Endothelial cell of umbilical vein (primary cell): ENCODE data around the gene PROSER1. TPM values are rescaled to one million over a fixed set of nuclear protein-coding genes. Genes with fewer than 3 reads are reported as not detected.

ENCODE experiments used
- BruUV-seq: library from RNA; stranded (reverse); fragments of 400-500 nt; replicated peaks from 2 replicates; lab custom pipeline; 2021; lab: Mats Ljungman, UMichigan
- CTCF ChIA-PET: fragments of 300-600, 350-600 bp; sonication (Branson Sonifier 250); formaldehyde crosslinking; loops from one replicate; lab custom pipeline; 2021; ENCODE audit warnings: antibody characterized with exemption, inconsistent platforms; lab: Charles Lee
- POLR2A ChIA-PET: fragments of 300-600, 350-600 bp; sonication (Branson Sonifier 250); formaldehyde crosslinking; loops from one replicate; lab custom pipeline; 2021; ENCODE audit warnings: antibody characterized with exemption, inconsistent platforms; lab: Charles Lee
- DNase-seq: peaks from one replicate; pipeline ENCODE4 v3.0.0-alpha.2; 2011; ENCODE audit warnings: low read depth, low spot score
- FAIRE-seq: peaks from 2 replicates; lab custom pipeline; 2011; peaks lifted over from hg19 to GRCh38; lab: Jason Lieb, UNC
- H2AFZ ChIP-seq: 2 replicates; pipeline ENCODE4 v1.6.0; 2012; ENCODE audit warnings: low read depth, low read length, control low read depth, inconsistent platforms
- H3K27ac ChIP-seq: 2 replicates; pipeline ENCODE4 v1.5.1; 2011; ENCODE audit warnings: low read depth, mild to moderate bottlenecking, control low read depth, low read length, moderate library complexity; ENCODE audit not compliant: insufficient read depth
- H3K27me3 ChIP-seq, 2 experiments: 2 replicates each; pipeline versions ENCODE4 v1.6.0 to v1.6.1; 2011; ENCODE audit warnings: low read length in 2 of 2, mixed read lengths in 1 of 2; ENCODE audit not compliant: control insufficient read depth in 2 of 2, insufficient read depth in 2 of 2
- H3K36me3 ChIP-seq, 2 experiments: 2 replicates in 1 of 2; 3 replicates in 1 of 2; pipeline ENCODE4 v1.5.1; 2011; ENCODE audit warnings: low read length in 2 of 2, mild to moderate bottlenecking in 1 of 2, moderate library complexity in 1 of 2; ENCODE audit not compliant: control insufficient read depth in 2 of 2, insufficient read depth in 2 of 2; ENCODE audit errors: extremely low read depth in 1 of 2
- H3K4me1 ChIP-seq: 3 replicates; pipeline ENCODE4 v1.5.1; 2011; ENCODE audit warnings: mild to moderate bottlenecking, low read length; ENCODE audit not compliant: control insufficient read depth, insufficient read depth; ENCODE audit errors: extremely low read depth
- H3K4me2 ChIP-seq: 2 replicates; pipeline ENCODE4 v1.6.1; 2011; ENCODE audit warnings: low read length, control low read depth, mixed read lengths; ENCODE audit not compliant: insufficient read depth
- H3K4me3 ChIP-seq, 3 experiments: fragments of 200-600 bp in 1 of 3; sonication (generic), shearing (Covaris generic) in 1 of 3; replicated peaks in 1 of 3; 2 replicates each; pipeline ENCODE4 v1.5.1; 2011 to 2016; ENCODE audit warnings: control low read depth in 3 of 3, low read length in 3 of 3, mild to moderate bottlenecking in 2 of 3, inconsistent platforms in 1 of 3, low read depth in 1 of 3, moderate library complexity in 1 of 3; ENCODE audit not compliant: insufficient read depth in 1 of 3
- H3K79me2 ChIP-seq: 2 replicates; pipeline ENCODE4 v1.6.0; 2012; ENCODE audit warnings: low read length, inconsistent platforms; ENCODE audit not compliant: control insufficient read depth, insufficient read depth
- H3K9ac ChIP-seq: replicated peaks from 2 replicates; pipeline ENCODE3; 2011; ENCODE audit warnings: low read length, control low read depth; ENCODE audit not compliant: insufficient read depth; ENCODE audit errors: extremely low read depth
- H3K9me1 ChIP-seq: replicated peaks from 3 replicates; pipeline ENCODE4 v1.6.0; 2011; ENCODE audit warnings: mild to moderate bottlenecking, low read length; ENCODE audit not compliant: control insufficient read depth, insufficient read depth; ENCODE audit errors: extremely low read depth
- H3K9me3 ChIP-seq: replicated peaks from 2 replicates; pipeline ENCODE4 v1.5.1; 2012; ENCODE audit warnings: low read length, inconsistent platforms; ENCODE audit not compliant: control insufficient read depth, insufficient read depth
- H4K20me1 ChIP-seq: replicated peaks from 2 replicates; pipeline ENCODE3; 2011; ENCODE audit warnings: mild to moderate bottlenecking, low read length; ENCODE audit not compliant: control insufficient read depth, insufficient read depth; ENCODE audit errors: extremely low read depth
- CTCF ChIP-seq, 2 donors: IDR thresholded peaks; 1 replicate in 1 of 2; 2 replicates in 1 of 2; pipeline ENCODE4 v1.5.1; 2011; ENCODE audit warnings: low read length in 2 of 2, mild to moderate bottlenecking in 2 of 2, moderate library complexity in 2 of 2, control low read depth in 1 of 2, inconsistent platforms in 1 of 2, low read depth in 1 of 2; ENCODE audit not compliant: insufficient read depth in 1 of 2; ENCODE audit errors: extremely low read depth in 1 of 2
- EZH2 ChIP-seq: IDR thresholded peaks from 2 replicates; pipeline ENCODE4 v1.6.1; 2012; ENCODE audit warnings: borderline replicate concordance, low read depth, mild to moderate bottlenecking, moderate library complexity, low read length, inconsistent platforms; ENCODE audit not compliant: severe bottlenecking
- FOS ChIP-seq: IDR thresholded peaks from 2 replicates; pipeline ENCODE4 v1.6.1; 2011; ENCODE audit warnings: mild to moderate bottlenecking, low read length, moderate library complexity, borderline replicate concordance; ENCODE audit not compliant: insufficient read depth
- GATA2 ChIP-seq: IDR thresholded peaks from 2 replicates; pipeline ENCODE4 v1.7.0; 2011; ENCODE audit warnings: low read depth, mild to moderate bottlenecking, moderate library complexity, mixed read lengths, low read length; ENCODE audit not compliant: insufficient read length, insufficient read depth
- JUN ChIP-seq: IDR thresholded peaks from 2 replicates; pipeline ENCODE4 v1.6.1; 2011; ENCODE audit warnings: borderline replicate concordance, low read depth; ENCODE audit not compliant: insufficient read length, insufficient read depth
- MAX ChIP-seq: IDR thresholded peaks from 2 replicates; pipeline ENCODE4 v1.6.1; 2011; ENCODE audit not compliant: insufficient read depth, insufficient read length
- MYC ChIP-seq: IDR thresholded peaks from one replicate; pipeline ENCODE4 v1.6.1; 2011; ENCODE audit warnings: mild to moderate bottlenecking, low read depth, low read length
- POLR2A ChIP-seq: IDR thresholded peaks from 2 replicates; pipeline ENCODE4 v1.6.1; 2012; ENCODE audit warnings: low read depth, mild to moderate bottlenecking, control low read depth, low read length
- POLR2AphosphoS5 ChIP-seq: IDR thresholded peaks from 2 replicates; pipeline ENCODE4 v1.6.1; 2012; ENCODE audit warnings: low read depth, mild to moderate bottlenecking, control low read depth, low read length, moderate library complexity; ENCODE audit not compliant: insufficient read depth
- dilution Hi-C: fragments of 300-500 bp; cut with MboI; formaldehyde crosslinking; loops from one replicate; pipeline ENCODE4 v1.15.0; 2019; ENCODE audit warnings: low sequenced_read_pairs; ENCODE audit not compliant: extremely low pct_ligation_motif_present
- intact Hi-C: fragments of 100-400 bp; cut with micrococcal nuclease; formaldehyde crosslinking; loops from one replicate; pipeline ENCODE4 v1.10.0; 2022
- polyA plus RNA-seq, 4 experiments: library from polyadenylated mRNA; depleted of rRNA in 3 of 4; stranded (reverse) in 3 of 4; unstranded in 1 of 4; fragments of >200 nt; gene quantifications; 2 replicates each; pipeline versions ENCODE4 v1.2.1 to v1.2.3, GENCODE V29; 2011 to 2012; ENCODE audit warnings: missing spikeins in 1 of 4
- total RNA-seq: library from RNA; stranded (reverse); gene quantifications from 2 replicates; pipeline ENCODE4 v1.2.3, GENCODE V29; 2021

The PROSER1 gene
- total and polyA plus RNA-seq, 2 donors (not counting 3 experiments of a cell fraction or from before 2014, with no cell fraction given), result 38.3 to 40.4 TPM

GRCh38 chr13:39032150-39032549 is 5.7 kb downstream of the PROSER1 start:
- Histone ChIP-seq H3K4me1 (peaks cover 17% of the 10 kb centered on the region), H3K27ac (no peak overlapping the region), H2AFZ (no peak overlapping the region), H3K27me3 (no peaks in the 10 kb centered on the region), H3K36me3 (peaks cover 3 to 10% of the 10 kb centered on the region in 2 experiments), H3K4me3 (no peak overlapping the region), H3K79me2 (peaks cover 71% of the 10 kb centered on the region), H4K20me1 (peaks cover 4% of the 10 kb centered on the region), H3K9me1 (no peaks in the 10 kb centered on the region), H3K4me2 (no peak overlapping the region), H3K9ac (no peak overlapping the region), H3K9me3 (no peaks in the 10 kb centered on the region)
- dilution Hi-C loops, result no loop called here
- TF ChIP-seq FOS (no peak), POLR2A (no peak), JUN (no peak), EZH2 (no peak), GATA2 (no peak), POLR2AphosphoS5 (no peak), MAX (no peak), MYC (no peak), CTCF (IDR thresholded peaks at IDR 0.05; ENCODE audit: extremely low read depth in 1 of 2, insufficient read depth in 1 of 2, low read depth in 1 of 2, low read length in 2 of 2) (no peak)
- intact Hi-C loops, result loop anchor here (10.0 kb wide), 3 partner anchors 383 to 1743 kb away; partner anchors contain the start of genes MRPS31 and UFM1
- CTCF ChIA-PET, result interaction anchor here (0.6 to 1.5 kb wide), 3 partner anchors 15 to 580 kb away, joined by 3 to 4 read pairs (median 4); no protein-coding TSS in a partner anchor
- DNase-seq, result no peak
- POLR2A ChIA-PET, result interaction anchor here (0.6 kb wide), 1 partner anchor 456 kb away, joined by 6 read pairs; no protein-coding TSS in a partner anchor
- FAIRE-seq, result no peak
- BruUV-seq, result no TSS peak
